Neural progenitor cell (in vitro differentiated cells): ENCODE data around the gene COL4A2. TPM values are rescaled to one million over a fixed set of nuclear protein-coding genes. Genes with fewer than 3 reads are reported as not detected.

Experiments
- DNase-seq: peaks from one replicate; pipeline ENCODE4 v3.0.0-alpha.2; 2016; ENCODE audit warnings: low spot score
- H2AFZ ChIP-seq: fragments of 200-600 bp; sonication (generic); replicated peaks from 2 replicates; pipeline ENCODE4 v1.6.1; 2016; ENCODE audit warnings: antibody characterized with exemption
- H3F3A ChIP-seq: fragments of 200-600 bp; sonication (generic); 2 replicates; pipeline ENCODE4 v1.6.1; 2016; ENCODE audit warnings: antibody characterized with exemption, low read depth
- H3K27ac ChIP-seq: fragments of 200-600 bp; sonication (generic); 2 replicates; pipeline ENCODE4 v1.5.1; 2016; ENCODE audit warnings: mild to moderate bottlenecking
- H3K27me3 ChIP-seq: fragments of 200-600 bp; sonication (generic); 2 replicates; pipeline ENCODE4 v1.6.1; 2016; ENCODE audit warnings: mild to moderate bottlenecking, moderate library complexity
- H3K36me3 ChIP-seq: fragments of 200-600 bp; sonication (generic); 2 replicates; pipeline ENCODE4 v1.5.1; 2016
- H3K4me1 ChIP-seq: fragments of 200-600 bp; sonication (generic); 2 replicates; pipeline ENCODE4 v1.6.1; 2016; ENCODE audit warnings: mixed run types
- H3K4me2 ChIP-seq: fragments of 200-600 bp; sonication (generic); 2 replicates; pipeline ENCODE4 v1.6.1; 2016
- H3K4me3 ChIP-seq: fragments of 200-600 bp; sonication (generic); 2 replicates; pipeline ENCODE4 v1.5.1; 2016
- H3K79me2 ChIP-seq: fragments of 200-600 bp; sonication (generic); 2 replicates; pipeline ENCODE4 v1.6.1; 2016; ENCODE audit warnings: low read depth
- H3K9ac ChIP-seq: fragments of 200-600 bp; sonication (generic); 2 replicates; pipeline ENCODE4 v1.6.1; 2016
- H3K9me3 ChIP-seq: fragments of 200-600 bp; sonication (generic); 2 replicates; pipeline ENCODE4 v1.5.1; 2016; ENCODE audit warnings: low read depth
- H4K20me1 ChIP-seq: fragments of 200-600 bp; sonication (generic); 2 replicates; pipeline ENCODE4 v1.6.1; 2016; ENCODE audit warnings: low read depth
- H3K27ac Mint-ChIP-seq: 3 replicates; pipeline ENCODE4 v1.8.0; 2021; ENCODE audit warnings: mixed read lengths
- H3K27me3 Mint-ChIP-seq: 2 replicates; pipeline ENCODE4 v1.8.0; 2022; ENCODE audit warnings: low read depth, mild to moderate bottlenecking, inconsistent platforms, moderate library complexity, mixed read lengths; ENCODE audit not compliant: insufficient read depth
- H3K36me3 Mint-ChIP-seq: 3 replicates; pipeline ENCODE4 v1.8.0; 2021; ENCODE audit warnings: mixed read lengths
- H3K4me1 Mint-ChIP-seq: 3 replicates; pipeline ENCODE4 v1.8.0; 2021; ENCODE audit warnings: mixed read lengths
- H3K4me3 Mint-ChIP-seq: 3 replicates; pipeline ENCODE4 v1.8.0; 2021; ENCODE audit warnings: mild to moderate bottlenecking, moderate library complexity, mixed read lengths
- H3K9me3 Mint-ChIP-seq: 3 replicates; pipeline ENCODE4 v1.8.0; 2020; ENCODE audit warnings: mixed read lengths
- CTCF ChIP-seq: fragments of 200-600 bp; sonication (generic); IDR thresholded peaks from 2 replicates; pipeline ENCODE4 v1.5.1; 2017; ENCODE audit warnings: antibody characterized with exemption, mild to moderate bottlenecking
- EZH2 ChIP-seq: fragments of 200-600 bp; sonication (generic); IDR thresholded peaks from 2 replicates; pipeline ENCODE4 v1.6.1; 2017; ENCODE audit warnings: antibody characterized with exemption, mild to moderate bottlenecking, moderate library complexity
- EZH2phosphoT487 ChIP-seq: fragments of 200-600 bp; sonication (generic); IDR thresholded peaks from 2 replicates; pipeline ENCODE4 v1.6.1; 2017; ENCODE audit warnings: antibody characterized with exemption
- total RNA-seq: library from RNA; depleted of rRNA; stranded (reverse); fragments of >200 nt; gene quantifications from 2 replicates; pipeline ENCODE4 v1.2.3, GENCODE V29; 2015; ENCODE audit warnings: low replicate concordance

Gene COL4A2
- total RNA-seq, 1 donor from 2014 or later, result 73.6 TPM

- no peak for TF ChIP-seq CTCF
- TF ChIP-seq EZH2phosphoT487, result no peak
- TF ChIP-seq EZH2, result no peak
- H3K9ac ChIP-seq, result no peak overlapping the region
Observed at GRCh38 chr13:110404321-110404720, 97.2 kb downstream of the COL4A2 start.

GRCh38 chr13:110405597-110406450 is 98.7 kb downstream of the COL4A2 start:
- Histone ChIP-seq H3K27me3 (no peaks in the 10 kb centered on the region), H3K36me3 (no peaks in the 10 kb centered on the region), H3K27ac (no peak overlapping the region), H3K79me2 (no peaks in the 10 kb centered on the region), H3F3A (peaks cover 4% of the 10 kb centered on the region), H3K9me3 (no peaks in the 10 kb centered on the region), H3K4me2 (no peak overlapping the region), H3K4me1 (no peaks in the 10 kb centered on the region), H2AFZ (no peak overlapping the region), H3K9ac (no peak overlapping the region), H3K4me3 (no peak overlapping the region), H4K20me1 (no peaks in the 10 kb centered on the region)
- Mint-ChIP-seq H3K4me1 (peaks cover 19% of the 10 kb centered on the region), H3K27me3 (peaks cover 4% of the 10 kb centered on the region), H3K36me3 (peaks cover 22% of the 10 kb centered on the region), H3K9me3 (no peaks in the 10 kb centered on the region), H3K27ac (peak overlapping the region; percentile 30), H3K4me3 (no peak overlapping the region)
- no peak for DNase-seq
- TF ChIP-seq EZH2phosphoT487, result no peak
- TF ChIP-seq EZH2, result no peak
- TF ChIP-seq CTCF, result no peak

More at GRCh38 chr13:110404321-110404720, 97.2 kb downstream of the COL4A2 start:
- no peaks in the 10 kb centered on the region for H3K9me3 ChIP-seq
- H3K27ac ChIP-seq, result no peak overlapping the region
- Mint-ChIP-seq H3K27me3 (peaks cover 4% of the 10 kb centered on the region), H3K4me3 (no peak overlapping the region), H3K9me3 (no peaks in the 10 kb centered on the region), H3K4me1 (peaks cover 15% of the 10 kb centered on the region), H3K27ac (no peak overlapping the region), H3K36me3 (peaks cover 22% of the 10 kb centered on the region)
- no peaks in the 10 kb centered on the region for H3K27me3 ChIP-seq
- H3K4me3 ChIP-seq, result no peak overlapping the region
- H3K79me2 ChIP-seq, result no peaks in the 10 kb centered on the region
- H3K4me1 ChIP-seq, result no peaks in the 10 kb centered on the region
- DNase-seq, result no peak
- H4K20me1 ChIP-seq, result no peaks in the 10 kb centered on the region
- H3K4me2 ChIP-seq, result no peak overlapping the region
- no peaks in the 10 kb centered on the region for H3K36me3 ChIP-seq
- H2AFZ ChIP-seq, result no peak overlapping the region
- no peaks in the 10 kb centered on the region for H3F3A ChIP-seq

GRCh38 chr13:110407021-110407420 is 99.9 kb downstream of the COL4A2 start:
- TF ChIP-seq EZH2phosphoT487 (no peak), EZH2 (no peak), CTCF (no peak)
- H4K20me1 ChIP-seq, result no peaks in the 10 kb centered on the region
- H3K79me2 ChIP-seq, result no peaks in the 10 kb centered on the region
- peaks cover 28% of the 10 kb centered on the region for H3K4me1 Mint-ChIP-seq
- H2AFZ ChIP-seq, result no peak overlapping the region
- H3K27ac ChIP-seq, result no peak overlapping the region
- no peaks in the 10 kb centered on the region for H3K9me3 ChIP-seq
- DNase-seq, result no peak
- peaks cover 17% of the 10 kb centered on the region for H3K36me3 Mint-ChIP-seq
- no peak overlapping the region for H3K4me2 ChIP-seq
- H3F3A ChIP-seq, result peaks cover 9% of the 10 kb centered on the region
- no peak overlapping the region for H3K4me3 ChIP-seq
- no peaks in the 10 kb centered on the region for H3K4me1 ChIP-seq
- peak overlapping the region; percentile 9 for H3K27ac Mint-ChIP-seq
- H3K27me3 Mint-ChIP-seq, result peaks cover 4% of the 10 kb centered on the region
- no peaks in the 10 kb centered on the region for H3K27me3 ChIP-seq
- H3K9me3 Mint-ChIP-seq, result no peaks in the 10 kb centered on the region
- H3K9ac ChIP-seq, result no peak overlapping the region
- H3K4me3 Mint-ChIP-seq, result no peak overlapping the region
- no peaks in the 10 kb centered on the region for H3K36me3 ChIP-seq
